ENCODE results near the gene FCGR1A. TPM values are rescaled to one million over a fixed set of nuclear protein-coding genes. Genes with fewer than 3 reads are reported as not detected.
"Not testable (repeated sequence)": the region's sequence is repeated elsewhere in the genome, so short reads cannot be mapped to it uniquely, and the experiment has no call there.

Gene FCGR1A
- total RNA-seq, 2 experiments from 2014 or later = not detected

GRCh38 chr1:149755294-149755693, 27.2 kb upstream of the FCGR1A start:
- H3K4me1 Mint-ChIP-seq (ENCODE audit: low read depth); CTCF ChIA-PET; H3K27ac Mint-ChIP-seq; H3K9me3 Mint-ChIP-seq; H3K36me3 Mint-ChIP-seq; POLR2A ChIA-PET; intact Hi-C loops (cut with micrococcal nuclease); DNase-seq; H3K4me3 Mint-ChIP-seq; H3K27me3 Mint-ChIP-seq: not testable (repeated sequence)

GRCh38 chr1:149762294-149762693, 20.2 kb upstream of the FCGR1A start:
- H3K4me1 Mint-ChIP-seq (ENCODE audit: low read depth); H3K36me3 Mint-ChIP-seq; H3K27me3 Mint-ChIP-seq; DNase-seq; H3K4me3 Mint-ChIP-seq; intact Hi-C loops (cut with micrococcal nuclease); H3K9me3 Mint-ChIP-seq; POLR2A ChIA-PET; CTCF ChIA-PET; H3K27ac Mint-ChIP-seq: not testable (repeated sequence)

GRCh38 chr1:149764087-149764800, 18.2 kb upstream of the FCGR1A start:
- H3K36me3 Mint-ChIP-seq, CTCF ChIA-PET, DNase-seq: not testable (repeated sequence)

DNA sequence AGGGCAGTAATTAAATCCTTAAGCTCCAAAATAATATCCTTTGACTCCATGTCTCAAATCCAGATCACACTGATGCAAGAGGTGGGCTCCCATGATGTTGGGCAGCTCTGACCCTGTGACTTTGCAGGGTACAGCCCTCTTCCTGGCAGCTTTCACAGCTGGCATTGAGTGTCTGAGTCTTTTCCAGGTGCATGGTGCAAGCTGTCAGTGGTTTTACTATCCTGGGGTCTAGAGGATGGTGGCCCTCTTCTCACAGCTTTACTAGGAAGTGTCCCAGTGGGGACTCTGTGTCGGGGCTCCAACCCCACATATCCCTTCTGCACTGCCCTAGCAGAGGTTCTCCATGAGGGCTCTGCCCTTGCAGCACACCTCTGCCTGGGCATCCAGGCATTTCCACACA, 16.3 kb upstream of the FCGR1A start:
- H3K4me1 Mint-ChIP-seq (ENCODE audit: low read depth); H3K4me3 Mint-ChIP-seq; H3K9me3 Mint-ChIP-seq; DNase-seq; H3K27me3 Mint-ChIP-seq; intact Hi-C loops (cut with micrococcal nuclease); CTCF ChIA-PET; H3K36me3 Mint-ChIP-seq; H3K27ac Mint-ChIP-seq; POLR2A ChIA-PET: not testable (repeated sequence)

More at GRCh38 chr1:149764087-149764800, 18.2 kb upstream of the FCGR1A start:
- H3K27me3 Mint-ChIP-seq; POLR2A ChIA-PET; H3K4me1 Mint-ChIP-seq (ENCODE audit: low read depth); H3K27ac Mint-ChIP-seq; H3K4me3 Mint-ChIP-seq; H3K9me3 Mint-ChIP-seq; intact Hi-C loops (cut with micrococcal nuclease): not testable (repeated sequence)

DNA sequence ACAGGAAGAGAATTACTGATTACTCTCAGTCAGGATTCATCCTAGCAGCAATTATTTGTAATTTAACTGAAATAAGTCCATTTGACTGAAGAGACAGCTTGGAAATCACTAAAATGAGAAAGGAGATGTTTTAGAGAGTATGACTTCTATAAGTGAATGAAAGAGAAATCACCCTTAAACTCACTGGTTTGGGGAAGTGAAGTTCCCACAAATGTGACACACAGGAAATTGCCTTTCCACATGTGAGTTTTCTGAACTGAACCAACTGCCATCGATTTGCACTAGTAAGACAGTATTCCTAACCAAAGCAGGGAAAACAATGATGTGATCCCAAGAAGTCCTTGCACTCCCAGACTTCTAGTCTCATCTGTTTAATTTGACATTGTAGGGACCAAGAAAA, 13.3 kb upstream of the FCGR1A start:
- H3K9me3 Mint-ChIP-seq; H3K27me3 Mint-ChIP-seq; H3K4me3 Mint-ChIP-seq; intact Hi-C loops (cut with micrococcal nuclease); H3K4me1 Mint-ChIP-seq (ENCODE audit: low read depth); POLR2A ChIA-PET; H3K27ac Mint-ChIP-seq; DNase-seq; CTCF ChIA-PET; H3K36me3 Mint-ChIP-seq: not testable (repeated sequence)

- H3K27me3 Mint-ChIP-seq; CTCF ChIA-PET; H3K4me3 Mint-ChIP-seq; H3K4me1 Mint-ChIP-seq (ENCODE audit: low read depth); H3K27ac Mint-ChIP-seq; POLR2A ChIA-PET; H3K36me3 Mint-ChIP-seq; H3K9me3 Mint-ChIP-seq; intact Hi-C loops (cut with micrococcal nuclease): not testable (repeated sequence)
- DNase-seq = peak; percentile 16
Observed at GRCh38 chr1:149770661-149771060, 11.8 kb upstream of the FCGR1A start.

- intact Hi-C loops (cut with micrococcal nuclease); H3K27me3 Mint-ChIP-seq; DNase-seq; H3K36me3 Mint-ChIP-seq; POLR2A ChIA-PET; H3K4me1 Mint-ChIP-seq (ENCODE audit: low read depth); H3K4me3 Mint-ChIP-seq; H3K9me3 Mint-ChIP-seq; CTCF ChIA-PET: not testable (repeated sequence)
- peak overlapping the region; percentile 60 for H3K27ac Mint-ChIP-seq
Observed at GRCh38 chr1:149771653-149772425, 10.7 kb upstream of the FCGR1A start.

DNA sequence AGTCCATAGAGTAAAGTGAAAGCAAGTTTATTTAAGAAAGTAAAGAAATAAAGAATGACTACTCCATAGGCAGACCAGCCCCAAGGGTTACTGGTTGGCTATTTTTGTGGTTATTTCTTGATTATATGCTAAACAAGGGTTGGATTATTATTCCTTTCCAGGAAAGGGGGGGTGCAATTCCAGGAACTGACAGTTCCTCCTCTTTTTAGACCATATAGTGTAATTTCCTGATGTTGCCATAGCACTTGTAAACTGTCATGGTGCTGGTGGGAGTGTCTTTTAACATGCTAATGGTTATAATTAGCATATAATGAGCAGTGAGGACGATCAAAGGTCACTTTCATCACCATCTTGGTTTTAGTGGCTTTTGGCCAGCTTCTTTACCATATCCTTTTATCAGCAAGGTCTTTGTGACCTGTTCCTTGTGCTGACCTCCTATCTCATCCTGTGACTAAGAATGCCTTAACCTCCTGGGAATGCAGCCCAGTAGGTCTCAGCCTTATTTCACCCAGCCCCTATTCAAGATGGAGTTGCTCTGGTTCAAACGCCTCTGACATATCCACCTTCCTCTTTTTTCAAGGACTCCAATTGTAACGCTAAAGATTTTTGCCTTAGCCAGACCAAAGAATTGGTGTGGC, 6.9 kb upstream of the FCGR1A start:
- H3K4me3 Mint-ChIP-seq; POLR2A ChIA-PET; H3K4me1 Mint-ChIP-seq (ENCODE audit: low read depth); H3K27me3 Mint-ChIP-seq; CTCF ChIA-PET; DNase-seq; H3K36me3 Mint-ChIP-seq; H3K27ac Mint-ChIP-seq; H3K9me3 Mint-ChIP-seq; intact Hi-C loops (cut with micrococcal nuclease): not testable (repeated sequence)

GRCh38 chr1:149777084-149777483, 5.4 kb upstream of the FCGR1A start:
- CTCF ChIA-PET; DNase-seq; H3K9me3 Mint-ChIP-seq; intact Hi-C loops (cut with micrococcal nuclease); H3K27ac Mint-ChIP-seq; POLR2A ChIA-PET; H3K4me1 Mint-ChIP-seq (ENCODE audit: low read depth); H3K36me3 Mint-ChIP-seq; H3K27me3 Mint-ChIP-seq; H3K4me3 Mint-ChIP-seq: not testable (repeated sequence)

DNA sequence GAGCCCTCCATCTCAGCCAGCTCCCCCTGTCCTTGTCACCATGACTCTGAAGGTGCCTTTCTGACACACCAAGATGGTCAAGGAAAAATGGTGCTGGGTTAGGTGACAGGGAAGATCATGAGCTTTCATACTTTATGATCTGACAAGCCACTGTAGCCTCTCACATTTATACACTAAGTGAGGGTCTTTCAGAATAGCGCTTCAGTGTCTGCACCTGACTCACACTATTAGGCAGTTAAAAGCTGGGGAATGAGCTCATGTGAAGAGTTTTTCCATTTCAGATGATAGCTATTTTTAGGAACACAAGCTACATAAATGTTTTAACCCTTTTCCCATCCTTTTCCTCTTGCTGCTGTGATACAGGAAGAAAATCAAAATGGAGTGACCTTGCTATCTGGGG, 4.2 kb upstream of the FCGR1A start:
- H3K27ac Mint-ChIP-seq; H3K4me1 Mint-ChIP-seq (ENCODE audit: low read depth); DNase-seq; H3K36me3 Mint-ChIP-seq; H3K27me3 Mint-ChIP-seq; H3K4me3 Mint-ChIP-seq; CTCF ChIA-PET; H3K9me3 Mint-ChIP-seq; POLR2A ChIA-PET; intact Hi-C loops (cut with micrococcal nuclease): not testable (repeated sequence)

DNA sequence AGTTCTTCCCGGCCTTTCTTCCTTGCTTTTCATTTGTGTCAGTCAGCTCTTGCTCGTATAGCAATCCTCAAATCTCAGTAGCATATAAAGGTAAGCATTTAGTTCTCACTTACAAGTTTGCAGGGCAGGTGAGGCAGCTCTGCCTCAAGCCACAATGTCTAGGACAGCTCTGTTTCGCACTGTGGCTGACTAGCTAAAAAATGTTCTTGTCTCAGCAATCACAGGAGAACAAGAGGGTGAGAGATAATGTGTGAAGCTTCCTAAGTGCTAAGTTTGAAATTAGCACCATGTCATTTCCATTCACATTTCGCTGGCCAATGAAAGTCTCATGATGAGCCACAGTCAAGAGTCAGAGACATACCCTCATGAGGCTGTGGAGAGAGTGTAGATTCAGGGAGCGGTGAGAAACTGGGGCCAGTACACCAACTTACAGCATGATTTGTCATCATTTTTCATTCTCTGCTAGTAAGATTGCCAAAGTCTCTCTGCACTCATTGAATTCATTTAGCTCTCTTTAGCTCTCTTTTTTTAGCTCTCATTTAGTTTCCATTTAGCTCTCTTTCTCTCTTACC, 995 bp upstream of the FCGR1A start:
- intact Hi-C loops (cut with micrococcal nuclease); CTCF ChIA-PET; H3K4me3 Mint-ChIP-seq; H3K36me3 Mint-ChIP-seq; POLR2A ChIA-PET; H3K27me3 Mint-ChIP-seq; H3K9me3 Mint-ChIP-seq; H3K4me1 Mint-ChIP-seq (ENCODE audit: low read depth): not testable (repeated sequence)
- peak overlapping the region; percentile 9 for H3K27ac Mint-ChIP-seq
- peak; percentile 59 for DNase-seq

GRCh38 chr1:149783289-149783688, 795 bp downstream of the FCGR1A start:
- H3K27me3 Mint-ChIP-seq; H3K36me3 Mint-ChIP-seq; POLR2A ChIA-PET; H3K9me3 Mint-ChIP-seq; H3K4me3 Mint-ChIP-seq; DNase-seq; CTCF ChIA-PET; intact Hi-C loops (cut with micrococcal nuclease); H3K4me1 Mint-ChIP-seq (ENCODE audit: low read depth); H3K27ac Mint-ChIP-seq: not testable (repeated sequence)

DNA sequence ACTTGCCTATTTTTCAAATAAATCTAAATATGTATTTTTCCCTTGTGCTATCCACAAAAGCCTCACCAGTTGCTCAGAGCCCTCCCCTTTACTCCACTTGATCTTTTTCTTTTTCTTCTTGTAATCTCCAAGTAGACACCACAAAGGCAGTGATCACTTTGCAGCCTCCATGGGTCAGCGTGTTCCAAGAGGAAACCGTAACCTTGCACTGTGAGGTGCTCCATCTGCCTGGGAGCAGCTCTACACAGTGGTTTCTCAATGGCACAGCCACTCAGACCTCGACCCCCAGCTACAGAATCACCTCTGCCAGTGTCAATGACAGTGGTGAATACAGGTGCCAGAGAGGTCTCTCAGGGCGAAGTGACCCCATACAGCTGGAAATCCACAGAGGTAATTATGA, 1.4 kb downstream of the FCGR1A start:
- H3K4me1 Mint-ChIP-seq (ENCODE audit: low read depth); H3K36me3 Mint-ChIP-seq; H3K27ac Mint-ChIP-seq; intact Hi-C loops (cut with micrococcal nuclease); CTCF ChIA-PET; POLR2A ChIA-PET; H3K4me3 Mint-ChIP-seq; H3K9me3 Mint-ChIP-seq; H3K27me3 Mint-ChIP-seq; DNase-seq: not testable (repeated sequence)

Data from activated CD4-positive, alpha-beta memory T cell treated with anti-CD3 and anti-CD28 coated beads for 36 hours (primary cell).